Dermis microvascular lymphatic vessel endothelial cell (primary cell): Measurements from ENCODE around the gene AUTS2. TPM values are rescaled to one million over a fixed set of nuclear protein-coding genes. Genes with fewer than 3 reads are reported as not detected.

ENCODE experiments used
- DNase-seq, 2 donors: peaks; one replicate each; pipeline versions ENCODE4 v3.0.0 to v3.0.0-alpha.2; 2010; ENCODE audit warnings: low read depth in 2 of 2
- total RNA-seq: library from RNA; depleted of rRNA; stranded (reverse); fragments of >200 nt; gene quantifications from 2 replicates; pipeline ENCODE4 v1.2.1, GENCODE V29; 2014

Gene AUTS2
- total RNA-seq, 1 donor from 2014 or later, result 0.51 TPM

- DNase-seq, result no peak
These were observed 215.5 kb downstream of the AUTS2 start for GRCh38 chr7:69813637-69814240.

- DNase-seq, result no peak
These were observed 216.2 kb downstream of the AUTS2 start for GRCh38 chr7:69814421-69814962.

- no peak for DNase-seq
These were observed 218.2 kb downstream of the AUTS2 start for GRCh38 chr7:69816501-69816900.

- DNase-seq, result no peak
These were observed 218.8 kb downstream of the AUTS2 start for GRCh38 chr7:69817121-69817520.

GRCh38 chr7:69817841-69818635 lies 219.8 kb downstream of the AUTS2 start:
- no peak for DNase-seq

- no peak for DNase-seq
These were observed 220.5 kb downstream of the AUTS2 start for GRCh38 chr7:69818636-69819332.

- DNase-seq, result no peak
These were observed 221.0 kb downstream of the AUTS2 start for GRCh38 chr7:69819333-69819705.

GRCh38 chr7:69820479-69821192 lies 222.4 kb downstream of the AUTS2 start:
- DNase-seq, result no peak

- no peak for DNase-seq
These were observed 224.1 kb downstream of the AUTS2 start for GRCh38 chr7:69822386-69822785.

- no peak for DNase-seq
These were observed 225.0 kb downstream of the AUTS2 start for GRCh38 chr7:69823151-69823744.

GRCh38 chr7:69825113-69825972 lies 227.1 kb downstream of the AUTS2 start:
- DNase-seq, result no peak

- no peak for DNase-seq
These were observed 228.0 kb downstream of the AUTS2 start for GRCh38 chr7:69826283-69826682.

GRCh38 chr7:69827140-69827539 lies 228.9 kb downstream of the AUTS2 start:
- DNase-seq, result no peak

- DNase-seq, result no peak
These were observed 229.3 kb downstream of the AUTS2 start for GRCh38 chr7:69827558-69827957.

GRCh38 chr7:69832356-69832755 lies 234.1 kb downstream of the AUTS2 start:
- DNase-seq, result no peak

GRCh38 chr7:69833964-69834363 lies 235.7 kb downstream of the AUTS2 start:
- no peak for DNase-seq

- DNase-seq, result no peak
These were observed 238.4 kb downstream of the AUTS2 start for GRCh38 chr7:69836702-69837101.

- no peak for DNase-seq
These were observed 239.3 kb downstream of the AUTS2 start for GRCh38 chr7:69837387-69838068.

GRCh38 chr7:69839782-69840181 lies 241.5 kb downstream of the AUTS2 start:
- DNase-seq, result no peak

- no peak for DNase-seq
These were observed 242.0 kb downstream of the AUTS2 start for GRCh38 chr7:69840248-69840647.
